8988T (cell line): ENCODE results near the gene WNK2.
A peak's percentile ranks its signal among the peaks of the same experiment; 100 is the strongest.

Experiments used
- DNase-seq: peaks from one replicate; pipeline ENCODE4 v3.0.0; 2011

WNK2 gene

GRCh38 chr9:93300175-93300572 is 116.2 kb downstream of the WNK2 start:
- no peak for DNase-seq

DNA sequence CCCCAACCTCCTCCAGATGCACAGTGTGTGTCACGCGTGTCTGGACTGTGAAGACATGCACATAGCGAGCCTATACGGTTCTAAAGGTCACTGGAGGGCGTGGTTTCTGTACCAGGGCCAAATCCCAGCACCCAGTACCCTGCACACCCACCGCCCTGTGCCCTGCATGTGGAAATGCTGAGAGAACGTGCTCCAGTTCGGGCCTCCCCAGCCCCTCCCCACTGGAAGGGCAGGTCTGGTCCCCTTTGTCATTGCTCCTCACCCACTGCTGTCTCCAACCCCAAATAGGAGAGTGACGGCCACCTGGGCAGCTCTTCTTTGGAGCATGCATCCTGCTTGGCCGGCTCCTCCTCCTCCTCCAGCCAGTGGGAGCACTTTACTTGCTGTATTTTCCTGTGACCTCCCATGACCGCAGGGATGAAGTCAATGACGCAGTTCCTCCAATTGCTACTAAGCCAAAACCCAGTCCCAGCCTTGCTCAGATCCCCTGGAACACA is 116.7 kb downstream of the WNK2 start:
- no peak for DNase-seq

GRCh38 chr9:93301291-93301811 is 117.4 kb downstream of the WNK2 start:
- no peak for DNase-seq

- DNase-seq: no peak
Observed at GRCh38 chr9:93301911-93302541, 118.1 kb downstream of the WNK2 start.

GRCh38 chr9:93302586-93303257 is 118.8 kb downstream of the WNK2 start:
- DNase-seq: peak; percentile 91

DNA sequence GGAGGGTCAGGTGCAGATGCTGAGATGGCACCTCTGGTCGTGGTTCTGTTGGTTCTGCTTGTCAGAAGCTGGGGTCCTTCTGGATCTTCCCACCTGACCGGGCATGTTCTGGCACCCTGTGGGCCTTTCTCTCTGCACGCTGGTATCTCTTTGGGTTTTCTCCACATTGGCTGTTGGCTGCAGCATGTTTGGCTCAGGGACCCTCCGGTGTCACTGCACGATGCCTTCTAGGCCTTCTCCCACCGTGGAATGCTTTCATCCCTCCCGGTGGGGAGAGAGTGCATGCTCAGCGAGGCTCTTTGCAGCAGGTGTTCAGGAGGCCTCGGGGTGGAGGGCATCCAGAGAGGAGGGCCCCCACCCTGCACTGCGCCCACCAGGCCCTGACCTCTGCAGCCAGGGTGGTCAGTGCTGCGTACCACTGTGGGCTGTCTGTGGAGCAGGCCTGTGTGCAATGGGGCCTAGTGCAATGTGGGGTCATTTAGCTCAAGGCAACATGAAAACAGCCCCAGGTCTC is 119.4 kb downstream of the WNK2 start:
- no peak for DNase-seq

DNA sequence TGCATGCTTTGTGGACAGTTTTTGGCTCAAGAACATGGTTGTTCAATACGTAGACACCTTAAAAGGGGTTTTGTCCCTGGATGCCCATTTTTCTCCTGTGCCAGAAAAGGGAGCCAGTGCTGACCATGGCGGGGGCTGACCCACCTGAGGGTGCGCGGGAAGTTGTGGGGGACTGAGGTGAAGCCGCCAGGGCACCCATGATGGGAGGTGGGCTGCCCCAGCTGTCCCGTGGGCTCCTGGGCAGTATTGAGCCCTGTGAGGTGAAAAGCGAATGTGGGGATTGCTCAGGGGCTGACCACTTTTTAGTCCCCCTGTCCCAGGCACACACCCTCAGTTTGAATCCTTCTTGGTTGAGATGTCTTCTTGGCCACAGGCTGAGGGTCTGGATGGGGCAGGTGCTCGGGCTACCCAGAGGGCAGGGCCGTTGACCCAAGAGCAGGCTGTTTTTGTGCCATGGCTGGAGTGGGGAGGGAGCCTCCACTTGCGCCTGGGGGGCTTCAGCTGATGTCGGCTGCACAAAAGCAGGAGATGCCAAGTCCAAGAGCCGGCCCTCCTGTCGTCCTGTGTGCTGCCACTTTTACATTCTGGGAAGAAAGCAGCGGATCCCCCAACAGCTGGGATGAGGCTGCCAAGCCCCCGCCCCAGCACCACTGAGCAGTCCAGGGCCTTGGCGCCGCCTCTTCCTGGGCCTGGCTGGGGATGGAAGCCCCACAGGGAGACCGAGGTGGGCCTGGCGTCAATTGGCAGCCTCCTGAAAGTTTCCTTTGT is 120.1 kb downstream of the WNK2 start:
- no peak for DNase-seq

GRCh38 chr9:93304574-93305496 is 120.9 kb downstream of the WNK2 start:
- DNase-seq: peak; percentile 97

GRCh38 chr9:93305497-93306020 is 121.6 kb downstream of the WNK2 start:
- DNase-seq: no peak

DNA sequence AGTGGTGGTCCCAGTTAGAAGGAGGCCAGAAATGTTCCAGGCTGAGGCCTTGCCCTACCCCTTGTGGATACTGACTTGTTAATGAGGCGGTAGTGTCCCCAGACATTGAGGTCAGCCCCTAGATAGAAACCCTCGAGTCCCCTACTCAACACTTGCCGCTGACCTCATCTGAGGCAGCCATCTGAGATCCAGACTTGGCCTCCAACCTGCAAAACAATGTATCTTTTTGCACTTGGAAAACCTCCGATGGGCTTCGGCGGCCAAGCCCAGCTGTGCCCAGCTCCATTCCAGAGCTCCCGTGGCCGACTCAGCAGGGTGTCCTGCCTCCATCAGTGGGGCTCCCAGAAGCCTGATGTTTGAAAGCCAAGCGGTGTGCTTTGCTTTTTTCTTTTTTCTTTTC is 122.1 kb downstream of the WNK2 start:
- DNase-seq: no peak

DNA sequence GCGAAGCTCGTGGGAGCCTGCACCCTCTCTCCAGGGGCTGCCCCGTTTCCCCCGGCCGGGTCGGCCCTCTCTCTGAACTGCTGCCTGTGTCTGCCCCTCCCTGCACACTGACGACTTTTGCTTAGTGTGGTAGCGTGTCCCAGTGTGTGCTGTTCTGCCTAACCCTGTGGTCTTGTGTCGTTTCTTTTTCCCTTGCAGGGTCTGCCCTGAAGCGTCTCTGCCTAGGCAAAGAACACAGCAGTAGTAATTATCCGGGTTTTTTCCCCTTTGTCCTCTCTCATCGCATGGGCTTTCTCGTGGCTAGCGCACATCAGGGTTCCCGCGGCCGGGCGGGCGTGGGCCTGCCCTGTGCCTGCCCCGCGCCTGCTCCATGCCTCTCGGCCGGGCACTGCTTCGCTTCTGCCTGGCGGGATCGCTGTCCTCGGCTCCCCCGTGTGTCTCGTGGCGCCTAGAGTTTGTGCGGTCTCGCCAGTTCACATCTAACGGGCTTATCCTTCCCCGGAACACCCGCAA is 122.7 kb downstream of the WNK2 start:
- no peak for DNase-seq

DNA sequence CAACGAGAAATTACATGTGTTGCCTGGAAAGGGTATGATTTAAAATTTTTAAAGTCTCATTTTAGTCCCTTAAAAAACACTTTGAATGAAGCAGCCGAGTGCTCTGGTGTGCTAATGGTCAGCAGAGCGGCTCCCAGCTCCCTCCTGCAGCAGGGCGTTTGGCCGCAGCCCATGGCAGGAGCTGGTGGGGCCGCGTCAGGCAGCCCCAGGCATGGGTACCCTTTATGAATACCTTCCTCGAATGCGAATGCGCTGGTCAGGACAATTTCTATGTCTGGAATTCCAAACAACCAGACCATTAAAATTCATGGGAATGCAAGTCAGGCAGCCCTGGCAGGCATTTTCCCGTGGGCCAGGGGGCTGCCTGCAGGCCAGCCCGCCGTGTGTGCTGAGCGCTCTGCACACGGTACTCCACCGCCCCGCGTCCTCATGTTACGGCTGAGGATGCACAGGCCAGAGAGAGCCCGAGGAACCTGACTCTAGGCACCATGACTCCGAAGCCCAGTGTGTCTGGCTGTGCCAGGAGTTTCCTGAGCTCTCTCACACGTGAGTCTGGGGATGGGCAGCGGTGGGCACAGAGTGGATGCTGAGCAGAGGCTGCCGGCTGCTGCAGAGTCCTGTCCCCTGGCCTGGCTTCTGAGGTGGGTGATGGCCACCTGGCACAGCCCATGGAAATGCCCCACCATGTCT is 123.7 kb downstream of the WNK2 start:
- DNase-seq: no peak

DNA sequence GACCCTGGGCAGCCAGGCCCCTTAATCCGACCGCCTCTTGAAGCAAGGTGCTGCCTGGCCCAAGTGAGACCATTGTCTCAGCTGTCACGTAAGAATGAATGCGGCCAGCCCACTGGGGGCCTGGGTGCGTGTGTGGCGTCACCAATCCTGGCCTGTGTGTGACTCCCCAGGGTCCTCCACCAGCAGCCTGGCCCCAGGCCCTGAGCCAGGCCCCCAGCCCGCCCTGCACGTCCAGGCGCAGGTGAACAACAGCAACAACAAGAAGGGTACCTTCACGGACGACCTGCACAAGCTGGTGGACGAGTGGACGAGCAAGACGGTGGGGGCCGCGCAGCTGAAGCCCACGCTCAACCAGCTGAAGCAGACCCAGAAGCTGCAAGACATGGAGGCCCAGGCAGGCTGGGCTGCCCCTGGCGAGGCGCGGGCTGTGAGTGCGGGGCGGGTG is 124.2 kb downstream of the WNK2 start:
- no peak for DNase-seq

DNA sequence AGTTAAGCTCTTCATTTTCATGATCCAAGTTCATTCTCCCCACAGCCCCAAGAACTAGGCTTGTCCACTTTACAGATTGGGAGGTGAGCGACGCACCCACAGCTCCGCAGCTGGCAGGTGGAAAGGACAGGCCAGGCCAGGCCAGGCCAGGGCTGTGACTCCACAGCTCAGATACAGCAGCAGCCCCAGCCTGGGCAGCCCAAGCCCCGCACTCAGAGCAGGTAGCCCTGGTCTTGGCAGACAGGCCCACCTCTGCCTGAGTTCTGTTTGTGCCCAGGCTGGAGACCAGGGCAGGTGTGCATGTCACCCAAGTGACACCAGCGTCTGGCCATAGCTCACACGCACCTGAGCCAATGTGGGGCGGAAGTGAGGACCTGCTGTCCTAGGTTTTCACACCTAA is 124.7 kb downstream of the WNK2 start:
- no peak for DNase-seq

DNA sequence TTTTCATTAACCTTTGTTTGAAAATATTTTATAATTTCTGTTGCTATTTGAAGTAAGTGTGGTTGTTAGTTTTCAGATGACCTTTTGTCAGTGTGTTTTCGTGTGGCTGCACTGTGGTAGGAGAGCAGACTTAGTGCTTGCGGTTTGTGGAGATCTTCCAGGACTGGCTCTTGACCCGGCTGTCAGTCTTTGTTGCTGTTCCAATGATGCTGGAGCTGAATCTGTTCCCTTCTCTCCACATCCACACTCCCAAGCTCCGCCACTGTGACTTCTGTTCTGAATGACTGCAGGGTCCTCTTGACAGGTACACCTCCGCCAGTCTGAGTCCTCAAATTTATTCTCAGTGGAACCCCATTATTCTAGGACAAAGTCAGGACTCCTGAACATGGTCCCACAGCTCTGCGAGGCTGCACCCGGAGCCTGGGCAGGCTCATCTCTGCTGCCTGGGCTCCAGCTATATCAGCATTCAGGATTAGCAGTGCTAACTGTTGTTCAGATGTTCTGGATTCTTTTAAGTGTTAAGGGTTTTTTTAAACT is 126.0 kb downstream of the WNK2 start:
- DNase-seq: no peak

- DNase-seq: no peak
Observed at GRCh38 chr9:93315118-93315517, 131.2 kb downstream of the WNK2 start.

DNA sequence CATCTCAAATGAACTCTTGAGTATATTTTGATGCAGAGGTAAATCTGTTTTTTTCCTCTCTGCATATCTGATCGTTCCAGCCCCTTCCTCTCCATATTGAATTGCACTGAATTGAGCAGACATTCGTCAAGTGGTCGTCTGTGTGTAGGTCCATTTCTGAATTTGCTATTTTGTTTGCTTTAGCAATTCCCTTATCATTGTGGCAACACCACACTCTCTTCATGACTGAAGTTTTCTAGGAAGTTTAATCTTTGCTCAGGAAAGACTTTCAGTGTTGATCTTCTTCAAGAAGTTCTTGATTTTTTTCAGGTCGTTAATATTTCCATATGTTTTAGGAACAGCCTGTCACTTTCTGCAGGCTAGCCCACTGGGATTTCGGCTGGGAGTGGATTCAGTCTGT is 132.0 kb downstream of the WNK2 start:
- no peak for DNase-seq

GRCh38 chr9:93316726-93317494 is 133.0 kb downstream of the WNK2 start:
- no peak for DNase-seq

DNA sequence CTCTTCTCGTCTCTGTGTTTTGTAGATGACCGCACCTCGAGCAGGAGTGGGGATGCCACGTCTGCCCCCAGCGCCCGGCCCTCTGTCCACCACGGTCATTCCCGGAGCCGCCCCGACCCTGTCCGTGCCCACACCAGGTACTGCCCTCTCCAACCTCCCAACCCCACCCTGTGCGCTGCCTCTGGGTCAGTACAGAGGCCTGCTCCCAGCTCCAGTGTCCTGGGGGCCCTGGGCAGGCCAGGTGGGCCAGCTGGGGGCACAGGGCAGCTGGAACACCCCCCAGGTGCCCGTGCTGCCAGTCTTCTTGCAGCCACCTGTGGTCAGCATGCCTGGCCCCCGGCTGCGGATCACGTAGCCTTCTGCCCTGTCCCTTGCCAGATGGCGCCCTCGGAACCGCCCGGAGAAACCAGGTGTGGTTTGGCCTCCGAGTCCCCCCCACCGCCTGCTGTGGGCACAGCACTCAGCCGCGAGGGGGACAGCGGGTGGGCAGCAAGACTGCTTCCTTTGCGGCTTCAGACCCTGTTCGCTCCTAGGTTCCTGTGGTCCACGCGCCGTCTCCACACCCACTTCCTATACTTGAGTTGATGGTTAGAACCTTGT is 133.7 kb downstream of the WNK2 start:
- DNase-seq: no peak

- DNase-seq: no peak
Observed at GRCh38 chr9:93318480-93318879, 134.5 kb downstream of the WNK2 start.
